Left renal pelvis (tissue), 4 donors: ENCODE measurements around the gene FAM171A1. TPM values are rescaled to one million over a fixed set of nuclear protein-coding genes. Genes with fewer than 3 reads are reported as not detected.

Experiments used
- DNase-seq, 4 donors: peaks; one replicate each; pipeline ENCODE4 v3.0.0-alpha.2; 2013; ENCODE audit warnings: low read depth in 4 of 4, low spot score in 3 of 4
- polyA plus RNA-seq, 4 donors: library from polyadenylated mRNA; unstranded; fragments of 120-200 nt; gene quantifications; one replicate each; pipeline ENCODE4 v1.2.1, GENCODE V29; 2013; ENCODE audit not compliant: insufficient read length in 4 of 4

The FAM171A1 gene
- polyA plus RNA-seq, 4 donors: 55.5 to 93.7 (median 87.1) TPM

DNA sequence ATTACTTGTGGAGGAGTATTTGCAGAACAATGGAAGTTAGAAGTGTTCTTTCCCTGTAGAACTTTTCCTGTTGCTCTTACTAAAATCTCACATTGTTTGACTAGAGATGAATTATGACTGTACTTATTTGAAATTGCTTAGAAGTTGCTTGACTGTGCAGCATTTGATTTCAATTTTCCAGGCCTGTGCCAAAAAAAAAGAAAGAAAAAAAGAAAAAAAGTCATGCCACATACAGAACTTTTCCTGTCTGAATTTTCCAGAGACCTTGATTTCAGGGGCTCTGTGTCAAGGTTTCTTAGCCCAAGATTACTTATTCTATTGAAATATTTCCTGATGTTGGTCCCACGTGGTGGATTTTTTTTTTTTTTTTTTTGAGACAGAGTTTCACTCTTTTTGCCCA, 3.5 kb upstream of the FAM171A1 start:
- DNase-seq: no peak

DNA sequence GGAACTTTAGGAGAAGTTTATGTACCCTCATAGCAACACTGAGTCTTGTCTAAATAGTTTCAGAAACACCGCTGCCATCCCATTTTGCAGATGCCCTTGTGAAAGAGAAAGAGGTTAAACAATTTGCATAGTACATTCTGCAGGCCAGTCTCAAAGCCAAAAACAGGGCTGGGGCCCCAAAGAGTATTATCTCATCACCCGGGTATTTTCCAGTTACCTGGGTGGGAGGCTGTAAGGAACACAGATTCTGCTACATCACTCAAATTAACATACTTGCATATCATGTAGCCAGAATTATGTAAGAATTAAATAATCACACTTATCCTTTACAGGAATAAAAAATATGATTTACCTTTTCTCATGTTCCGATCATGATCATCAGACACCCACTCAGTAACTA, 3.1 kb upstream of the FAM171A1 start:
- no peak for DNase-seq

DNA sequence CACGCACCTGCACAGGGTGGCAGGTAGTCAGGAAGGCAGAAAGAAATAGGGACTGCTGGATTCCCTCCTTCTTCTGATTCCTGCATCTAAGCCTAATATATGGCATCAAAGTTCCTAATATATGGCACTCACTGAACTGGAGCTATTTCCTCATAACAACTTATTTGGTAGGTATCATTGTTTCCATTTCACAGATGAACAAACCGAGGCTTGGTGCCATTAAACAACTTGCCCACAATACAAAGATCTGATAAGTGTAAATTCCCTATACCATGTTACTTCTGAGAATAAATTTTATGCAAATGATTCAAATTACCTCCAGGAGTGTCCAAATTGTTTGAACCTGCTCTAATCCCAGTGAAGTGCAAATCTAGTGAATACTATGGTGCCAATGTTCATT, 2.1 kb upstream of the FAM171A1 start:
- no peak for DNase-seq

- no peak for DNase-seq
Measured at GRCh38 chr10:15370212-15370855, 755 bp downstream of the FAM171A1 start.

- no peak for DNase-seq
Measured at GRCh38 chr10:15369256-15370211, 1.6 kb downstream of the FAM171A1 start.

DNA sequence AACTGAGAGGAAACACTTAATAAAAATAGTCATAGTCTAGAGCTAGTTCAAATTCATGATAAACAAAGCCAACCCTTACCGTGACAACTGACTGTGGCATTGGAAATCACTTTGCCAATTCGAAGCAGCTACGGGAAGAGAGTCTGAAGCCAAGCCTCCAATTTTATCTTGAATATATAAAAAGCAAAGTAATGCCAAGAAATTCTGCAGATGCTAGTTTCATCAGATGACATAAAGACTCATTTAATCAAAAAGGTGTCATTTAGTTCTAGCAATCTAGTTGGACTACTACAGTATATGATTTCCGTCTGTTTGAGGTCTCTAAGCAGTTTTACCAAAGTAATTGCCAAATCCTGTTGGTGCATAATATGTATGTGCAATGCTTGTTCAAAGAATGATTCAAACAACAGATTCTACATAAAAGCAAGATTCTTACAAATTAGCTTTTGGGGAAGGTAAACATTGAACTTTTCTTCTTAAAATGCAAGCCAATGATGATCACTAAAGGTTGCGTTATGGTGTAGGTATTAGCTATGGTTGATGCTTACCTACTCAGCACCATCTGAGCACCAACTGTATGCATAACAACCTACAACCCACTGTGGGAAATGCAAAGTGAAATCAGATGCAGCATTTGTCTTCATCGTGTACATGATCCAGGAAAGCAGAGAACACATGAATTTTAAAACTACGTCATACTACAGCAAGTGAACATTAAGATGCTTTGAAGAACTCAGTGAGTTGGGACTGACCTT, 2.8 kb downstream of the FAM171A1 start:
- DNase-seq: no peak

- no peak for DNase-seq
Measured at GRCh38 chr10:15367296-15368085, 3.6 kb downstream of the FAM171A1 start.

- no peak for DNase-seq
Measured at GRCh38 chr10:15365692-15366091, 5.4 kb downstream of the FAM171A1 start.

- no peak for DNase-seq
Measured at GRCh38 chr10:15364001-15364400, 7.1 kb downstream of the FAM171A1 start.

- DNase-seq: no peak
Measured at GRCh38 chr10:15363031-15363430, 8.1 kb downstream of the FAM171A1 start.

DNA sequence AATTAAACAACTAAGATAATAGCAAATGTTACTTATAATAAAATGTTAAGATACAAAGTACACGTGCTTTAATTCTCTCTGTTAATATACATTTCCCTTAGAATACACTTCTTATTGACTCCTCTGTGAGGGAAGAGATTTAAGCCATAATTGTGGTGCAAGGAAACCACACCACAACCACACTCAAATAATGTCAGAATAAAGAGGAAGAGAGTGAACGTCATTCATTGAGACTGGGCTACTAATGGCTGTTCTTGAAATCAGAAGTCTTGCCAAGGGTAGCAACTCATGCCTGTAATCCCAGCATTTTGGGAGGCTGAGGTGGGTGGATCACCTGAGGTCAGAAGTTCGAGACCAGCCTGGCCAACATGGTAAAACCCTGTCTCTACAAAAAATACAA, 10.0 kb downstream of the FAM171A1 start:
- no peak for DNase-seq

GRCh38 chr10:15360566-15360965, 10.5 kb downstream of the FAM171A1 start:
- DNase-seq: no peak

DNA sequence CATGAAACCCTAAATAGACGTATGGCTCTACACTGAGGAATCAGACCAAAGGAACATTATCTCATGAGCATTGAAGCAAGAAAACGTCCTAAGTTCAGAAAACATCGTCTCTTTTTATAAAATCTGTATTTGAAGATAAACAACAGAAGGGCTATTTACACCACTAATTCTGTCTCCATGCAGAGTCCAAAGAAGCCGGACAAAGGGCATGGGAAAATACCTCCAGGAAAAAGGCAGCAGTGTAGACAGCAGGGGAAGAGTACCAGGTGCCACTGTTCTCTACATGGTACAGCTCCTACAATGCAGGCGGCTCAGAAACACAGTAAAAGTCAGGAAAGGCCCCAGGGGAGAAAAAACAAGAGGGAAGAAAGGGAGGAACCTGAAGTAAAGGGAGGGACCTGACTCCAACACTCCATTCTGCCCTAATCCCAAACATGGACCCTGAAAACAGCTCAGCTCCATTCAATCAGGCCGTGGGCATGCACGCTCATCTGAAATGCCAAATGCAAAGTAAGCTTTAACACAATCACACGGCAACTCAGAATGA, 17.5 kb downstream of the FAM171A1 start:
- DNase-seq: no peak

DNA sequence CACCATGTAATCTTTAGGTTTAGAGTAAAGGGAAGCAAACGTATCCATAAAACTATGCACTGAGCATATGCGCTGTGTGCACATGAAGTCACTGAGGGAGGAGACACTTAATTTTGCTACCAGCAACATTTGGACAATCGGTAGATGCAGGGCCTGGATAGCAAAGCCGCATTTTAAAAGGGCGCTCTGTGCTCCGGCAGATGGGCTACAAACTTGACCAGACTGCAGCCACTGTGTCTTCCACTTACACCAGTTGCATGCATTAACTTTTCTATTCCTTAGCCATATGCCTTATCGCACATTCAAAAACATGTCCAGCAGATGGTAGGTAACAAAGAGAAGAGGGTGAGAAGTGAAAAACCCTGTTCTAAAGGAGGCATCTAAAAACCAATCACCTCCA, 18.3 kb downstream of the FAM171A1 start:
- no peak for DNase-seq

DNA sequence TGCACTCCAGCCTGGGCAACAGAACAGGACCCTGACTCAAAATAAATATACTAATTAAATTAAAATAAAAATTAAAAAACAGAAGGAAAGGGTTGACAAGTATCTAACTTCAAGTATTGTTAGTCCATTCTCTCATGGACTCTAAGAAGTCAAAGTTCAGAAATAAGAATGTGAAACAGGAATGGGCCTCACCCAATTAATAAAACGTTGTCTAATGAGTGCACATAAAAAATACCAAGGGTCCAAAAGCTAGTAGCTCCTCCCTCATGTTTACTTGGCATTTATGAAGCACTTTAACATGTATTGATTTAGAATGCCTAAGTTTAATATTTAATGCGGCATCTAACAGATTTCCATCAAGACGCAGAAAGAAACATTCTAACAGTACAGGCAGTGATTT, 18.9 kb downstream of the FAM171A1 start:
- no peak for DNase-seq

DNA sequence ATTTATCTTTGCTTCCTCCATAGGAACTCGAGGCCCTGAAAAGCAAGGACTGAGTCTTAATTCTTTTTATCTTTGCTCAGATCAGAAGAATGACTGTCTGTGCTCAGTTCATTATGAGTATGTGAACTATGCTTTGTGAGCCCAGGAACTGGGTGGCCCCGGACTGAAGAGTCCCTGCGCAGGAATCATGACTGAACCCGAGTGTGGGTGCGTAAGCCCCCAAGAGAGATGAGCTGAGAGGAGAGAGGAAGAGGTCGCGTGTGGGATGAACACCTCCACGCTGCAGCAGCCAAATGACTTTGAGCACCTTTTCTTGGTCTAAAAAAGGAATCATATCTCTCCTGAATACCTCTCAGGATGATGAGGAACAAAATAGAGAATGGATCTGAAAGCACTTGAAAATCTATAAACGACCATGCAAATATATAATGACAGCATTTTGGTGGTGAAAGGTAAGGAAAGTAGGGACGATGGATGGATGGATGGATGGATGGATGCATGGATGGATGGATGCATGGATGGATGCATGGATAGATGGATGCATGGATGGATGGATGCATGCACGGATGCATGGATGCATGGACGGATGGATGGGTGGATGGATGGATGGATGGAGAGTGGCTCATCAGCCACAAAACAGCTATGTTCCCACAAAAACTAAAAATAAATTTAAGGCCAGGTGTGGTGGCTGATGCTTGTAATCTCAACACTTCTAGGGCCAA, 19.8 kb downstream of the FAM171A1 start:
- no peak for DNase-seq

DNA sequence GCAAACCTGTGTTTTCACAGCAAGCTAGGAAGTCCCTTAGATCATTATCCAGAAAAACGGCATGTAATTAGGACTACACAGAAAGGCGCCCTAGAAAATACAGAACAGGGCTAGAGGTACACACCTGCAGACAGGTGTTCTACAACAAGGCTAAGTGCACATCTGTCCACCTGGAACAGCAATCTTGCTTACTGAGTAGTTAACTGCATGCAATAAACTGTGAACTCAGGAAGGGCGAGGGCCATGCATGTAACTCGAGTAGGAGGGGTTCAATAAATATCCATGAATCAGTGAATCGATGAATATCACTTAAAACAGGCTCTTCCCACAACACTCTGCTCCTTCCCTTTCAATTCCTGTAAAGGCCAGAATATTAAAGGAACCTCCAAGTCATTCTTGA, 22.0 kb downstream of the FAM171A1 start:
- no peak for DNase-seq

DNA sequence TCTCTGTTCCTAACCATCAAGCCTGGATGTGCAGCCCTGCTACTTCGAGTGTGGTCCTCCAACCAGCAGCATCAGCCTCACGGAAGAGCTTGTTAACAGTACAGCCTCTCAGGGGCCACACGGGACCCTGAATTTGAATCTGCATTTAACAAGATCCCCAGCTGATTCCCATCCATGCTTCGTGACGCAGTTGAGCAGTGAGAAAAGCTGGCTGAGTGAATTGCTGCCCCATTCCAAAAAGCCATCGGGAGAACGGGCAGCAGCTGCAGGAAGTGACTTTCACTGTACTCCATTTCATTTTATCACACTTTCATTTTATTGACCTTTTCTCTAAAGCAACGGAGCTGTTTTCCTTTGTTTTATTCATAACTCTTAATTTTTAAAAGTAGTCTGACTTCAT, 22.5 kb downstream of the FAM171A1 start:
- DNase-seq: no peak

DNA sequence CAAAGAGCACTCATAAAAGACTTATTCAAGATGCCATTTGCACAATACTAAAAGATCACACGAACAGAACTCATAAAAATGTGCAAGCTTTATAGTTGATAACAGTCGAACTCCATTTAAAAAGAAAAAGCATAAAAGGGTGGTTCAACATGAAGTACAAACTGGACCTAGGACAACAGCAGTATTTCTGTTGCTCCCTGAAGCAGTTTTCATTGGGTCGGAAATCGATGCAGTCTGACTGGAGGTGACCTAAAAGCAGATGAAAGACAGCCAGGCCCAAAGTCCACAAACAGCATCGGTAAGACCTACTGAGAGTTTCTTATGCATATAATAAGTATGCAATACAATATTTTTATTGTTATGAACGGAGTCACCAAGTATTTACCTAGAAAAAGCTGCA, 23.9 kb downstream of the FAM171A1 start:
- no peak for DNase-seq
